T-helper 2 cell treated with Interferon-gamma antibody and Interleukin-4, amounts not matched to agents 5 μg/mL and 100 μg/mL, for 36 hours (primary cell): ENCODE measurements around the gene IGSF9.
"Not testable (repeated sequence)": the region's sequence is repeated elsewhere in the genome, so short reads cannot be mapped to it uniquely, and the experiment has no call there.

ENCODE experiments used
- DNase-seq: peaks from one replicate; pipeline ENCODE4 v3.0.0; 2021; ENCODE audit warnings: low spot score
- H3K27ac Mint-ChIP-seq: one replicate; pipeline ENCODE4 v1.8.0; 2021; ENCODE audit warnings: mild to moderate bottlenecking, mixed read lengths
- H3K27me3 Mint-ChIP-seq: one replicate; pipeline ENCODE4 v1.8.0; 2021; ENCODE audit warnings: low read depth, mixed read lengths
- H3K36me3 Mint-ChIP-seq: one replicate; pipeline ENCODE4 v1.8.0; 2021; ENCODE audit warnings: low read depth, mixed read lengths
- H3K4me1 Mint-ChIP-seq: one replicate; pipeline ENCODE4 v1.8.0; 2021; ENCODE audit warnings: low read depth, mixed read lengths
- H3K4me3 Mint-ChIP-seq: one replicate; pipeline ENCODE4 v1.8.0; 2022; ENCODE audit warnings: mild to moderate bottlenecking, moderate library complexity, mixed read lengths
- H3K9me3 Mint-ChIP-seq: one replicate; pipeline ENCODE4 v1.8.0; 2021; ENCODE audit warnings: mixed read lengths

Gene IGSF9

GRCh38 chr1:159919236-159919865 is 26.1 kb downstream of the IGSF9 start:
- no peak for DNase-seq
- Mint-ChIP-seq H3K36me3 (peaks cover 74% of the 10 kb centered on the region), H3K4me3 (no peak overlapping the region), H3K4me1 (peaks cover 52% of the 10 kb centered on the region), H3K9me3 (no peaks in the 10 kb centered on the region), H3K27me3 (no peaks in the 10 kb centered on the region), H3K27ac (no peak overlapping the region)

GRCh38 chr1:159918352-159919200 is 26.8 kb downstream of the IGSF9 start:
- H3K36me3 Mint-ChIP-seq: peaks cover 72% of the 10 kb centered on the region

DNA sequence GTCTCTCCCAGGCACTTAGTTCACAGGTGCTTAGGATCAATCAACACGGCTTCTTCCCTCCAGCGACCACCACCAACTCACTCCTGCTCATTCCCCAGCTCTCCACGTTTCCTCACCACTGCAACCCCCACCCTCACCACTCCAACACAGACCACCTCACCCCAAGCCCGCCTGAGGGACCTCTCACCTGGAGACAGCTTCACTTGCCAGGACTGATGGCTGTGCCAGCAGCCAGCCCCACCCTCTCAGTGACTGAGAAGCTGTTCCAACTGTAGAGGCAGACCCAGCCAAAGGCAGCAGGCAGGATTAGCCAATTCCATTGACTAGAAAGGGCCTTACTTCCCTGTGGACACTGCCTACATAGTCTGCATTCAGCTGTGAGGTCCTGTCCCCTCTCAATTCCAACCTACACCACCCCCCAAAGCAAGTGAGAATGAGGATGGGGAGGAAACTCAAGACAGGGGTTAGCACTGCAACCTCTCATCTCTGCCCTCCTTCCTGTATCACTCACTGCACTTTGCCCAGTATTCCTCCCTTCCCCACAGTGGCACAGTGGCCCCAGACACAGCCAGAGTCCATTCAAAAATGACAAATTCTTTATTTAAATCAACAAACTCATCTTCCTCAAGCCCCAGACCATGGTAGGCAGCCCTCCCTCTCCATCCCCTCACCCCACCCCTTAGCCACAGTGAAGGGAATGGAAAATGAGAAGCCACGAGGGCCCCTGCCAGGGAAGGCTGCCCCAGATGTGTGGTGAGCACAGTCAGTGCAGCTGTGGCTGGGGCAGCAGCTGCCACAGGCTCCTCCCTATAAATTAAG is 27.7 kb downstream of the IGSF9 start:
- H3K27ac Mint-ChIP-seq: peak overlapping the region; percentile 79
- H3K4me1 Mint-ChIP-seq: peaks cover 59% of the 10 kb centered on the region
- DNase-seq: no peak
- H3K4me3 Mint-ChIP-seq: no peak overlapping the region
- H3K27me3 Mint-ChIP-seq: no peaks in the 10 kb centered on the region
- no peaks in the 10 kb centered on the region for H3K9me3 Mint-ChIP-seq
- peaks cover 70% of the 10 kb centered on the region for H3K36me3 Mint-ChIP-seq

More at GRCh38 chr1:159918352-159919200, 26.8 kb downstream of the IGSF9 start:
- no peak for DNase-seq
- no peaks in the 10 kb centered on the region for H3K27me3 Mint-ChIP-seq
- peak overlapping the region; percentile 79 for H3K27ac Mint-ChIP-seq
- H3K4me3 Mint-ChIP-seq: no peak overlapping the region
- H3K9me3 Mint-ChIP-seq: no peaks in the 10 kb centered on the region
- peaks cover 55% of the 10 kb centered on the region for H3K4me1 Mint-ChIP-seq

GRCh38 chr1:159916242-159917051 is 29.0 kb downstream of the IGSF9 start:
- no peak for DNase-seq
- Mint-ChIP-seq H3K27ac (peak overlapping the region; percentile 27), H3K27me3 (no peaks in the 10 kb centered on the region)

DNA sequence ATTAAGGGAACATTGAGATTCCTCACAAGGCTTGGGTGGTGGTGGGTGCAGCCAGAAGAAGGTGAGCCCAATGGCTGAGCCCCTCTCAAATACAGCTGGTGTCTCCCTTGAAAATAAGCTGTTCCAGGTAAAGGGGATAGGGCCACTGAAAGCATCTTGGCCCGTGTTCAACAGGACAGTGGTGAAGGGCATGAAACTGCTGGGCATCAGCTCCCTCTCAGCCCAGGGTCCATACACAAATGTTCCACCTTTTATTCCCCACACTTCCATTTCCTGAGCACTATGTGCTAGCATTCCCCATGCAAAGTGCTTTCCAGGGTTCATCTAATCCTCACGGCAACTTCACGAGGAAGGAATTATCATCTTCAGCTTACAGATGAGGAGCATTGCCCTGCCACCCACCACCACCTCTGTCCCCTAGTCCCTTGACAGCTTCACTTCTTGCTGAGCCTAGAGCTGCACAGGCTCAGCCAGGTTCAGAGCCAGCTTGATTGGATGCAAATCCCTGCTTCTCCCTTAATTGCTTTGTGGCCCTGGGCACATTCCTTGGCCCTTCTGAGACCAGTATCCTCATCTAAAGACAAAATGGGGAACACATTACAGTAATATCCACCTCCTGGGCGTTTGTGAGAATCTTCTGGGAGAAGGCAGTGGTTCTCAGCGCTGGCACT is 29.7 kb downstream of the IGSF9 start:
- Mint-ChIP-seq H3K27me3 (no peaks in the 10 kb centered on the region), H3K27ac (peak overlapping the region; percentile 60), H3K9me3 (no peaks in the 10 kb centered on the region), H3K4me1 (peaks cover 58% of the 10 kb centered on the region), H3K36me3 (peaks cover 58% of the 10 kb centered on the region), H3K4me3 (no peak overlapping the region)
- DNase-seq: no peak

More at GRCh38 chr1:159916242-159917051, 29.0 kb downstream of the IGSF9 start:
- H3K9me3 Mint-ChIP-seq: no peaks in the 10 kb centered on the region
- H3K4me3 Mint-ChIP-seq: no peak overlapping the region
- peaks cover 66% of the 10 kb centered on the region for H3K36me3 Mint-ChIP-seq
- peaks cover 58% of the 10 kb centered on the region for H3K4me1 Mint-ChIP-seq

GRCh38 chr1:159914252-159915018 is 31.0 kb downstream of the IGSF9 start:
- Mint-ChIP-seq H3K4me3 (no peak overlapping the region), H3K36me3 (peaks cover 48% of the 10 kb centered on the region), H3K27me3 (no peaks in the 10 kb centered on the region), H3K9me3 (no peaks in the 10 kb centered on the region), H3K4me1 (peaks cover 62% of the 10 kb centered on the region), H3K27ac (peak overlapping the region; percentile 39)
- no peak for DNase-seq

GRCh38 chr1:159913451-159914192 is 31.8 kb downstream of the IGSF9 start:
- Mint-ChIP-seq H3K4me3 (no peak overlapping the region), H3K27ac (peak overlapping the region; percentile 39), H3K4me1 (peaks cover 63% of the 10 kb centered on the region), H3K27me3 (no peaks in the 10 kb centered on the region), H3K9me3 (no peaks in the 10 kb centered on the region), H3K36me3 (peaks cover 41% of the 10 kb centered on the region)
- DNase-seq: no peak

DNA sequence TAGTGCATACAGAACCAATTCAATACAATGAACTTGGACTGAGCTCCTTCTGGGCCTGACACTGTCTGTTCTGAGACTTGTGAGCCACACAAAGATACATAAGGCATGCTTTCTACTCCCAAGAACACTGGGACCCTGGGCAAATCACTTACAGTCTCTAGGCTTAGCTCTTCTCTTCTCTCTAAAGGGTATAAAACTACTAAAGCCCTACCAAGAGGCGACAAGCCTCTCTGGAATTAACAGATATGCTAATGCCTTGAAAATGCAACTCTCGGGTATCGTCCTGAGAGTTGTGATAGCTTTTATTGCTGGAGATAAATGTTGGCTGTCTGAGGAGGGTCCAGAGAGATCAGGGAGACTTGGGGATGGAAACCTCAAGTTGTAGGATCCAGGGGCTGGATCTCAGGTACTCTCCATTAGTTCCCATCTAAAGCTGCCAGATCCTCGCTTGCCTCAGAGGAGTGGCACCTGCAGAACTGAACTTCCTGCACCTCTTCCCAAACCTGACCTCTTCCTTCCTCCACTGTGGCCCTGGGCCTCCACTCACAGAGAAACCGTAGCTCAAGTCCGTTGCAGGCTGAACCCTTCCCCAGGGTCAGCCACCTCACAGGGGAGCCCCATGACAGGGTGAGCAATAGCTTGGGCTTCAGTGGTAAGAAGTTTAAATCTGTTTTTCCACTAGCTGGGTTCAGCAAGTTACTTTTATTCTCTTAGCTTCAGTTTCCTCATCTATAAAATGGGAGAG is 33.9 kb downstream of the IGSF9 start:
- Mint-ChIP-seq H3K9me3 (no peaks in the 10 kb centered on the region), H3K4me1 (peaks cover 56% of the 10 kb centered on the region), H3K27me3 (no peaks in the 10 kb centered on the region), H3K27ac (peak overlapping the region; percentile 97), H3K4me3 (peak overlapping the region; percentile 82), H3K36me3 (peaks cover 28% of the 10 kb centered on the region)
- DNase-seq: no peak

DNA sequence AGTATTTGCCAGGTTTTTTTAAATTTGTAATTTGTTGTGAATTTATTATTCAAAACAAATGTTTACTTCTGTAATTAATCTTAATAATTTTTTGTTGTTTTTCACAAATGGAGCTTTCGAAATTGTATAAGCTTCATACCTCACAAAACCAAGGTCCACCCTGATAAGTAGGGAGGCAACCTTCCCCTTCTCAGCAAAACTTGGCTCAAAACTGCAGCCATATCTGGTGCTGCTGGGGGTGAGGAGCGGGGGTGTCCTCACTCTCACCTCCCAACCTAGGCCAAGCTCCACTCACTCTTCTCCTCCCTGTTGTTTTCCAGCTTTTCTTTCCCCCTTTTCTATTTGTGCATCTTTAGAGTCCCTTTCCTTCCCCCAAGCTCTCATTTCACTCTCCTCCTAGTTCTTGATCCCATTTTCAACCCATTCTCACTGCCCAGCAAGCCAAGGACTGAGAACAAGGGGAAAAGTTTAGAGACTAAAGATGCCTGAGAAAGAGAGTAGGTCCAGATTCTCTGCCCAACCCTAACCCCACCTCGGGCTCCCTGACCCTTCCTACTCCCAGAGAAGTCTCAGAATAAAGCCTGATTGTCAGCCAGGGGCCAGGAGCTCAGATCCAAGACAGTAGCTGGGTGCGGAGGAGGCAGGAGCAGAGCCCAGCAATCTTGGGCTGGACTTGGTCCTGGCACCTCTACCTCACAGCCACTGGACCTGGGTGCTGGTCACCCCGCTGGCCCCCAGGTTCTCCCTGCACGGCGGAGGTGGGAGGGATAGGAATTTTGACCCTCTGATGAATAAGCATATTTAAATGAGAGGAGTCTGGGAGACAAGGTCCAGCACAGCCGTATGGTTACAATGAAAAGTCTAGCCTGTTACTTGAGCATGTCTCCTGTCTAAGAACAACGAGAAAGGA is 37.1 kb downstream of the IGSF9 start:
- Mint-ChIP-seq H3K9me3 (peaks cover 6% of the 10 kb centered on the region), H3K27me3 (no peaks in the 10 kb centered on the region), H3K4me3 (no peak overlapping the region), H3K4me1 (peaks cover 41% of the 10 kb centered on the region), H3K36me3 (peaks cover 12% of the 10 kb centered on the region), H3K27ac (peak overlapping the region; percentile 65)
- DNase-seq: no peak

DNA sequence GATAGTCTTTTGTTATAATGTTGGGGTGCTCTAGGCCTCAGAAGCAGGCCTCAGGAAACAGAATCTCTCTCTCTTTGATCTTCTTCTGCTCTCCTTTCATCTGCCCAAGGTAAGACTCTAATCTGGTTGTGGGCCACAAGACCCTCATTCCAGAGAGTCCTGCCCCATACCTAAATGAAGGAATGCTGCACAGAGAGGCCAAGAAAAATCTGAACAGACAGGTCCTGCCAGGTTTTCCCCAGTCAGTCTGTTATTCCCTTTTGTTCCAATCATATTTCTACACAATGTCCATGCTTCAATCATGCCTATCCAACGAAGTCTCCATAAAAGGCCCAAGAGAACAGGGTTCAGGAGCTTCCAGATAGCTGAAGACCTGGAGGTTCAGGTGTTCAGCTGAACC is 38.5 kb downstream of the IGSF9 start:
- Mint-ChIP-seq H3K27me3 (no peaks in the 10 kb centered on the region), H3K4me1 (peaks cover 33% of the 10 kb centered on the region), H3K36me3 (peaks cover 9% of the 10 kb centered on the region), H3K27ac (no peak overlapping the region), H3K4me3 (no peak overlapping the region), H3K9me3 (peaks cover 6% of the 10 kb centered on the region)
- DNase-seq: no peak

DNA sequence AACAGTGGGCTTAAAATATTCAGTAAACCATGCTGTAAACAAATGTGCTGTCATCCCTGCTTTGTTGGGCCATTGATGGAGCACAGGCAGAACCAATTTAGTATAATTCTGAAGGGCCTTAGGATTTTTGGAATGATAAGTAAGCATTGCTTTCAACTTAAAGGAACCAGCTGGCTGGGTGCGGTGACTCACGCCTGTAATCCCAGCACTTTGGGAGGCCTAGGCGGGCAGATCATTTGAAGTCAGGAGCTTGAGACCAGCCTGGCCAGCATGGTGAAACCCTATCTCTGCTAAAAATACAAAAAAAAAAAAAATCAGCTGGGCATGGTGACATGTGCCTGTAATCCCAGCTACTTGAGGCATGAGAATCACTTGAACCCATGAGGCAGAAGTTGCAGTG is 41.4 kb downstream of the IGSF9 start:
- not testable (repeated sequence) for DNase-seq, H3K27ac Mint-ChIP-seq, H3K4me3 Mint-ChIP-seq, H3K27me3 Mint-ChIP-seq, H3K9me3 Mint-ChIP-seq, H3K36me3 Mint-ChIP-seq
- peaks cover 12% of the 10 kb centered on the region for H3K4me1 Mint-ChIP-seq
